Upper lobe of left lung (tissue), 6 donors: Measurements from ENCODE around the gene OSBPL5. TPM values are rescaled to one million over a fixed set of nuclear protein-coding genes. Genes with fewer than 3 reads are reported as not detected.
"Not testable (repeated sequence)": the region's sequence is repeated elsewhere in the genome, so short reads cannot be mapped to it uniquely, and the experiment has no call there.

ENCODE experiments used
- ATAC-seq, 2 donors: fragments of 200-7000 bp; cut with Tn5 transposase; one replicate each; pipeline ENCODE4 v1.9.1; 2022; ENCODE audit warnings: mild to moderate bottlenecking in 2 of 2, moderate library complexity in 2 of 2; ENCODE audit not compliant: low FRiP score in 2 of 2
- DNase-seq, 2 donors: peaks; one replicate each; pipeline ENCODE4 v3.0.0-alpha.2; 2019 to 2020
- H3K27ac ChIP-seq, 4 donors: fragments of 200-600 bp; sonication (generic); one replicate each; pipeline ENCODE4 v1.5.1; 2016 to 2019
- H3K27me3 ChIP-seq, 4 donors: fragments of 200-600 bp; sonication (generic); one replicate each; pipeline ENCODE4 v1.5.1; 2017 to 2019
- H3K36me3 ChIP-seq, 4 donors: fragments of 200-600 bp; sonication (generic); one replicate each; pipeline ENCODE4 v1.5.1; 2016 to 2019
- H3K4me1 ChIP-seq, 4 donors: fragments of 200-600 bp; sonication (generic); one replicate each; pipeline ENCODE4 v1.5.1; 2018 to 2019
- H3K4me3 ChIP-seq, 4 donors: fragments of 200-600 bp; sonication (generic); one replicate each; pipeline ENCODE4 v1.5.1; 2017 to 2019; ENCODE audit warnings: mild to moderate bottlenecking in 2 of 4, moderate library complexity in 1 of 4
- H3K9me3 ChIP-seq, 4 donors: fragments of 200-600 bp; sonication (generic); one replicate each; pipeline ENCODE4 v1.5.1; 2018 to 2019
- CTCF ChIP-seq, 6 experiments: fragments of 450-650 bp in 4 of 6; fragments of 200-600 bp in 2 of 6; sonication (generic) in 2 of 6; IDR thresholded peaks; one replicate each; pipeline ENCODE4 v1.5.1; 2016 to 2019; ENCODE audit warnings: antibody characterized with exemption in 6 of 6
- EP300 ChIP-seq, 4 donors: sonication (generic); formaldehyde crosslinking; IDR thresholded peaks; one replicate each; pipeline ENCODE4 v1.5.1; 2017; ENCODE audit warnings: antibody characterized with exemption in 4 of 4, control low read depth in 2 of 4
- POLR2A ChIP-seq, 4 donors: fragments of 450-650 bp; IDR thresholded peaks; one replicate each; pipeline ENCODE4 v1.5.1; 2016 to 2017; ENCODE audit warnings: antibody characterized with exemption in 4 of 4, mild to moderate bottlenecking in 2 of 4
- POLR2AphosphoS5 ChIP-seq, 2 donors: sonication (generic); formaldehyde crosslinking; IDR thresholded peaks; one replicate each; pipeline ENCODE4 v1.5.1; 2017; ENCODE audit warnings: antibody characterized with exemption in 2 of 2
- WGBS, 2 donors: methylation state at CpG; one replicate each; pipeline ENCODE4 v1.1.5; 2017 to 2018; 5-methylcytosine and 5-hydroxymethylcytosine counted together
- total RNA-seq, 6 donors: library from RNA; depleted of rRNA in 4 of 6; stranded (reverse); fragments of >200 nt in 4 of 6; gene quantifications; one replicate each; pipeline versions ENCODE4 v1.1.0 to v1.2.1, GENCODE V29; 2016 to 2021
- donor health status: DM: no; HTN: no; CAD: no; lungs with moderate emphysema.
- donor health status: DM: no; HTN: yes; CAD: no; lungs with severe emphysema.

Gene OSBPL5
- total RNA-seq, 6 donors from 2014 or later = 23.4 to 66.9 (median 48.3) TPM

GRCh38 chr11:3170044-3170755 lies 5.1 kb upstream of the OSBPL5 start:
- 55 to 57% methylated on average over 8 to 17 of the region's 18 CpGs for WGBS, 2 donors
- H3K4me1 ChIP-seq = peaks cover 18 to 25% (median 20%) of the 10 kb centered on the region in 4 donors
- H3K4me3 ChIP-seq = no peak overlapping the region
- peak overlapping the region in 1 of 4 donors; percentile 58 for H3K27ac ChIP-seq
- DNase-seq (peak in 1 of 2 donors; percentile 58), ATAC-seq (no peak)
- H3K36me3 ChIP-seq = no peaks in the 10 kb centered on the region
- peaks cover 0 to 2% (median 0%) of the 10 kb centered on the region in 4 donors for H3K27me3 ChIP-seq
- TF ChIP-seq POLR2A (IDR thresholded peaks at IDR 0.05) (no peak), POLR2AphosphoS5 (IDR thresholded peaks at IDR 0.05) (no peak), EP300 (IDR thresholded peaks at IDR 0.05) (no peak), CTCF (IDR thresholded peaks at IDR 0.05) (no peak)
- H3K9me3 ChIP-seq = no peaks in the 10 kb centered on the region

DNA sequence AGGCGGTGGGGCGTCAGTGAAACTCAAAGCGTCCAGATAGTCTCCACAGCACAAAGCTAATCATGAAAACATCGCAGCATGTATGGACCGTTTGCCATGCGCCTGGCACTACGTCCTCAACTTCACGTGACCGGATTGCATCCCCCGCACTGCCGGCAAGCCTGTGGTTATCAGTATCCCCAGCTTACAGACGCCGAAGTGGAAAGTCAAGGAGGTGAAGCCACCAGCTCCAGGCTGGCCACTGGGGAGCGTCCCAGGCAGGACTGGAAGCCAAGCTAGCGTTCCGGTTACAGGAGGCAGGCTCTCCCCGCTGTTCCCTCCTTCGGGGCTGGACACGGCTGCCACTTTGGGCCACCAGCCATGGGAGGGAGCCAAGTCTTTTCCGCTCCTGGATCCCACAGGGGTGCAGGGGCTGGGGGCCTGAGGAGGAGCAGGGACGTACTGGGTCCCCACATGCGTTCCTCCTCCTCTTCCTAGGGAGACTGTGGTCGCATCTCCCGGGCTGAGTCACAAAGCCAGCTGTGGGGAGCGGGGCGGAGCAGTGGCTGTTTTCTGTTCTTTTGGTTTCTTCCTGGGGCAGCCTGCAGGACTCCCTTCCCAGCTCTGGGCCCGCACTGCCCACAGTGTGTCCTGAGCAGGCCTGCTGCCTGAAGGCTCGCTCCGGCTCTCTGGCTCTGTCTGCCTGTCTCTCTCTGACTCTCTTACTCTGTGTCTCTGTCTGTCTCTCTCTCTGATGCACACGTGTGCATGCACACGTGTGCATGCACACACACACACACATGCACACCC lies 4.3 kb upstream of the OSBPL5 start:
- Histone ChIP-seq H3K36me3 (no peaks in the 10 kb centered on the region), H3K27ac (peak overlapping the region in 2 of 4 donors; percentile 51 to 58), H3K4me3 (peak overlapping the region in 3 of 4 donors; percentile 19 to 43 (median 42)), H3K9me3 (no peaks in the 10 kb centered on the region), H3K4me1 (peaks cover 18 to 29% (median 21%) of the 10 kb centered on the region in 4 donors), H3K27me3 (peaks cover 0 to 2% (median 0%) of the 10 kb centered on the region in 4 donors)
- peak; percentile 46 to 78 for DNase-seq
- 10 to 15% methylated on average over 14 to 26 of the region's 31 CpGs for WGBS, 2 donors
- ATAC-seq = peak; percentile 57 to 67
- TF ChIP-seq CTCF (IDR thresholded peaks at IDR 0.05) = no peak
- TF ChIP-seq POLR2A (IDR thresholded peaks at IDR 0.05) = no peak
- no peak for TF ChIP-seq EP300 (IDR thresholded peaks at IDR 0.05)
- no peak for TF ChIP-seq POLR2AphosphoS5 (IDR thresholded peaks at IDR 0.05)

DNA sequence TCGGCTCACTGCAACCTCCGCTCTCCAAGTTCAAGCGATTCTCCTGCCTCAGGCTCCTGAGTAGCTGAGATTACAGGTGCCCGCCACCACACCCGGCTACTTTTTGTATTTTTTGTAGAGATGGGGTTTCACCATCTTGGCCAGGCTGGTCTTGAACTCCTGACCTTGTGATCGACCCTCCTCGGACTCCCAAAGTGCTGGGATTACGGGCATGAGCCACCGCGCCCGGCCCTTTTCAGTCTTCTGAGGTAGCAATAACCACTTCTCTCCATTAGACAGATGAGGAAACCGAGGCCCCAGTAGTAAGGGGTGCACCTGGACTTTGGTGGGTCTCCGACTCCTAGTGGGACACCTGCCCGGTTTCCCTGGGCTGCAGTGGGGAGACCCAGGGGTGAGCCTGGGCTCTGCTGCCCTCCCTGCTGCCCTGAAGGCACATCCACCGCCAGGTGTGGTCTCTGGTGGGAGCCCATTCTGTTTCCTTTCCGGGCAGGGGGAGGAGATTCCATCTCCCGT lies 3.7 kb upstream of the OSBPL5 start:
- 73 to 76% methylated on average over 17 of the region's 17 CpGs for WGBS, 2 donors
- not testable (repeated sequence) for H3K36me3 ChIP-seq, H3K9me3 ChIP-seq, ATAC-seq, H3K27ac ChIP-seq, H3K27me3 ChIP-seq
- H3K4me3 ChIP-seq = peak overlapping the region in 2 of 4 donors; percentile 42 to 43
- peaks cover 22 to 36% (median 26%) of the 10 kb centered on the region in 4 donors for H3K4me1 ChIP-seq
- DNase-seq = peak in 1 of 2 donors; percentile 37

DNA sequence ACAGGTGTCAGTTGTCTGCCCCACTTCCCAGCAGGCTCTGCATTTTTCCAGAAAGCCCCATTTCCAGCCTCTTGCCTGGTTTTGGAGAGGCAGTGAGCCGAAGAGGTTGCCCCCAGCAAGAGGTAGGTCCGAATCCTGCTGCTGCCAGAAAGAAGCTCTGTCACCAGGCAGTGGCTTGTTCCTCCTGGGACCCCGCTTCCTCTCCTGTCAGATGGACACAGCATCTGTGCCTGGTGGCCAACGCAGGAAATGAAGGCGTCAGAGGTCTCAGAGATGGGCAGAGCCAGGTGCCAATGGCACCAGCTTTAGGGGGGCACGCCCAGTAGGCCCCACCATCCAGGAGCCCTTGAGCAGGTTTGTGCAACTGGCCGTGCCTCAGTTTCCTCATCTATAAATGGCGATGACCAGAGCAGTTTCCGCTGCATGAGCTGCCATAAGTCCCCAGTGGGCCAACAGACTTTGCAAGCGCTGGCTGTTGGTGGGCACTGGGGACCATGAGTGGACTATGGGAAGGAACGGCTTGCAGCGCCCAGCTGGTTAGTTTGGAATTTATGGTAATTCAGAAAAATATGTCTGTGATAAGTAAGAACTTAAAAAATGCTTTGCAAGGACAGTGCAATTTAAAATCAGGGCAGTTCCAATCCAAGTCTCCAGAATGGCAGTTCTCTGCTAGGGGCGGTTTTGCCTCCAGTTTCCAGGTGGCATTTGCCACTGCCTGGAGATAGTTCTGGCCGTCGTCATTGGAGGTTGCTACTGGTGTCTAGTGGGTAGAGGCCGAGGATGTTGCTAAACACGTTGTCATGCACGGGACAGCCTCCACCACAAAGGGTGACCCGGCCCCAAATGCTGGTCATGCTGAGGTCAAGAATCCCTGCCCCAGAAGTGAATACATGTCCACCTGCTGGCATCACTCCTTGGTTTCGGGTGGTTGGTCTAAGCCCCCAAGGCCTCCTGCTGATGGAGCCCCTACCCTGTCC lies 2.3 kb upstream of the OSBPL5 start:
- TF ChIP-seq POLR2A (IDR thresholded peaks at IDR 0.05) = no peak
- no peak for TF ChIP-seq POLR2AphosphoS5 (IDR thresholded peaks at IDR 0.05)
- TF ChIP-seq EP300 (IDR thresholded peaks at IDR 0.05) = no peak
- peak in 1 of 6 experiments; percentile 13 for TF ChIP-seq CTCF (IDR thresholded peaks at IDR 0.05)
- DNase-seq = no peak
- no peaks in the 10 kb centered on the region for H3K9me3 ChIP-seq
- peaks cover 30 to 49% (median 38%) of the 10 kb centered on the region in 4 donors for H3K4me1 ChIP-seq
- ATAC-seq = no peak
- no peak overlapping the region for H3K27ac ChIP-seq
- no peaks in the 10 kb centered on the region for H3K36me3 ChIP-seq
- 81 to 82% methylated on average over 14 to 20 of the region's 20 CpGs for WGBS, 2 donors
- H3K27me3 ChIP-seq = peaks cover 0 to 2% (median 0%) of the 10 kb centered on the region in 4 donors
- H3K4me3 ChIP-seq = no peak overlapping the region
